DOHH2 (cell line): ENCODE data around the gene SSC5D.

ENCODE experiments used
- EZH2phosphoT487 ChIP-seq: fragments of 200-600 bp; sonication (generic); IDR thresholded peaks from 2 replicates; pipeline ENCODE4 v1.6.1; 2017; ENCODE audit warnings: borderline replicate concordance, mild to moderate bottlenecking, antibody characterized with exemption, low read length, moderate library complexity, mixed read lengths
- TF ChIP-seq, protein P1 (sequence below): fragments of 200-600 bp; sonication (generic); IDR thresholded peaks from one replicate; pipeline ENCODE4 v1.5.1; 2014; ENCODE audit warnings: antibody characterized with exemption, mild to moderate bottlenecking, low read depth, low read length; ENCODE audit not compliant: poor library complexity, severe bottlenecking

DNA sequence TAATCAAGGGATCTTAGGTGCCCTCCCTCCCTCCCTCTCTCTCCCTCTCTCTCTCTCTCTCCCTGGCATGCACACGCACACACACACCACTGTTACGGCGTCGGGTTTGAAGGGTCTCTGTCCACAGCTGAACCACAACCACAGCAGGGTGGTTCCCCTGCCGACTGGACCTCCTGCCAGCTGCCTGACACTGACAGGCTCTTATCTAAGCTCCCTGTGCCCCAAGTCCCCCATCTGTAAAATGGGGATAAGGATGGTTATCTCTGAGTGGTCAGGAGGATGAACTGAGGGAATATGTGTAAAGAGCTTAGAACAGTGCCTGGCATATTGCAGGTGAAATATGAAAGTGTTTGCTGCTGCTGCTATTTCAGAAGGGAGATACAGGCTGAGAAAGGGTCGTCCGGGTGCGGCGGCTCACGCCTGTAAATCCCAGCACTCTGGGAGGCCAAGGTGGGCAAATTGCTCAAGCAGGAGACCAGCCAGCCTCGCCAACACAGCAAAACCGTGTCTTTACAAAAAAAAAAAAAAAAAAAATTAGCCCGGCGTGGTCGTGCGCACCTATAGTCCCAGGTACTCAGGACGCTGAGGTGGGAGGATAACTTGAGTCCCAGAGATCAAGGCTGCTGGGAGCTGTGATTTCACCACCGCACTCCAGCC is 44.3 kb upstream of the SSC5D start:
- TF ChIP-seq, protein P1, sequence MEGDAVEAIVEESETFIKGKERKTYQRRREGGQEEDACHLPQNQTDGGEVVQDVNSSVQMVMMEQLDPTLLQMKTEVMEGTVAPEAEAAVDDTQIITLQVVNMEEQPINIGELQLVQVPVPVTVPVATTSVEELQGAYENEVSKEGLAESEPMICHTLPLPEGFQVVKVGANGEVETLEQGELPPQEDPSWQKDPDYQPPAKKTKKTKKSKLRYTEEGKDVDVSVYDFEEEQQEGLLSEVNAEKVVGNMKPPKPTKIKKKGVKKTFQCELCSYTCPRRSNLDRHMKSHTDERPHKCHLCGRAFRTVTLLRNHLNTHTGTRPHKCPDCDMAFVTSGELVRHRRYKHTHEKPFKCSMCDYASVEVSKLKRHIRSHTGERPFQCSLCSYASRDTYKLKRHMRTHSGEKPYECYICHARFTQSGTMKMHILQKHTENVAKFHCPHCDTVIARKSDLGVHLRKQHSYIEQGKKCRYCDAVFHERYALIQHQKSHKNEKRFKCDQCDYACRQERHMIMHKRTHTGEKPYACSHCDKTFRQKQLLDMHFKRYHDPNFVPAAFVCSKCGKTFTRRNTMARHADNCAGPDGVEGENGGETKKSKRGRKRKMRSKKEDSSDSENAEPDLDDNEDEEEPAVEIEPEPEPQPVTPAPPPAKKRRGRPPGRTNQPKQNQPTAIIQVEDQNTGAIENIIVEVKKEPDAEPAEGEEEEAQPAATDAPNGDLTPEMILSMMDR: no peak
- TF ChIP-seq EZH2phosphoT487: no peak
